GM21619 (cell line): ENCODE results near the gene NOCT.
"Not testable (repeated sequence)": the region's sequence is repeated elsewhere in the genome, so short reads cannot be mapped to it uniquely, and the experiment has no call there.

Experiments
- ATAC-seq: cut with Tn5 transposase; IDR thresholded peaks from one replicate; pipeline ENCODE4 v1.9.1; 2021; ENCODE audit not compliant: unreplicated experiment

NOCT gene

GRCh38 chr4:139044291-139044690 lies 28.7 kb downstream of the NOCT start:
- no peak for ATAC-seq

- ATAC-seq = no peak
These were observed 32.4 kb downstream of the NOCT start for GRCh38 chr4:139048026-139048425.

GRCh38 chr4:139050446-139050845 lies 34.9 kb downstream of the NOCT start:
- no peak for ATAC-seq

- no peak for ATAC-seq
These were observed 38.3 kb downstream of the NOCT start for GRCh38 chr4:139053909-139054308.

GRCh38 chr4:139054791-139055505 lies 39.4 kb downstream of the NOCT start:
- ATAC-seq = no peak

- not testable (repeated sequence) for ATAC-seq
These were observed 43.4 kb downstream of the NOCT start for GRCh38 chr4:139059026-139059425.

- no peak for ATAC-seq
These were observed 45.0 kb downstream of the NOCT start for GRCh38 chr4:139060591-139060990.

GRCh38 chr4:139076016-139076744 lies 60.6 kb downstream of the NOCT start:
- no peak for ATAC-seq

- no peak for ATAC-seq
These were observed 62.2 kb downstream of the NOCT start for GRCh38 chr4:139077567-139078355.

- no peak for ATAC-seq
These were observed 63.3 kb downstream of the NOCT start for GRCh38 chr4:139078926-139079325.

GRCh38 chr4:139082750-139083606 lies 67.4 kb downstream of the NOCT start:
- peak; percentile 83 for ATAC-seq

- ATAC-seq = peak; percentile 28
These were observed 68.0 kb downstream of the NOCT start for GRCh38 chr4:139083607-139083955.

GRCh38 chr4:139083956-139084803 lies 68.6 kb downstream of the NOCT start:
- peak; percentile 55 for ATAC-seq

- no peak for ATAC-seq
These were observed 69.2 kb downstream of the NOCT start for GRCh38 chr4:139084804-139085093.

GRCh38 chr4:139085141-139085540 lies 69.6 kb downstream of the NOCT start:
- no peak for ATAC-seq

- no peak for ATAC-seq
These were observed 76.7 kb downstream of the NOCT start for GRCh38 chr4:139092271-139092670.
